ENCODE results near the gene MPIG6B.

Gene MPIG6B

DNA sequence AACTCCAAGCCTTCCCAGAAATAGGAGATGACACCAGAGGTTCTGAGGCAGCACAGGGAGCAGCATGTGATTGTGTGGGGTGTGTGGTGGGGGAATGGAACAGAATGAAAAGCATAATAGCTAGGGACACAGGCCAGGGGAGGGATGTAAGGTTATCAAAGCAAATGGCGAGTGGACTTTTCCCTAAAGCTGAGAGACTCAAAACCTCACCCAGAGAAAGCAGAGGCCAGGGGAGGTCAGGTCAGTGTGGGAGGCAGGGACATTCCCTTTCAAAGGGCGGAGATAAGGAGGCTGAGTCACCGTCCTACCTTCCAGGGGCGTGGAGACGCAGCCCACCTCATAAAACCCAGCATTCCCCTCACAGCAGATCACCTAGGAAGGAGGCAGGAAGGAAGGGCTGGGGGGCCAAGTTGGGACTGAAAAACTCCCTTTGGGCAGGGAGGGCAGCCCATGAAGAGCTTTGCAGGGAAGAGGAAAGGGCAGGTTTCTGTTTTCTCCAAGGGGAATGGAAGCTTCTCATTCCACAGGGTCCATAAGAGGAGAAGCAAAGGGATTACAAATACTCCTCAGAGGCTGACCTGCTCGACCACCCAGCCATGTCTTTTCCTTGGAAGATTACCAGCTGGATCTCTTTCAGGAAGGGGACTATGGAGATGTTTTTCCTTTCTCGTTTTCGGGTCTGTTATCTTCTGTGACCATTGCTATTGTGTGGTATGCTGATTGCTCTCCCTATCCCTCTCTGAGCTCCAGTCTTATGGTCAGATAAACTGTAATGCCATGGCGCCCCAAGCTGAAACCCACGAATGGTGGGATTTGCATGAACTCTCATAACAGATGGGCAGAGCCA is 32.7 kb upstream of the MPIG6B start:
- in situ Hi-C loops (cut with MboI; ENCODE audit: low pct_unique_long_range_greater_than_20kb, low sequenced_read_pairs, unreplicated experiment) = no loop called here
- no peak for DNase-seq (ENCODE audit: low spot score)
- TF ChIP-seq, protein P1, sequence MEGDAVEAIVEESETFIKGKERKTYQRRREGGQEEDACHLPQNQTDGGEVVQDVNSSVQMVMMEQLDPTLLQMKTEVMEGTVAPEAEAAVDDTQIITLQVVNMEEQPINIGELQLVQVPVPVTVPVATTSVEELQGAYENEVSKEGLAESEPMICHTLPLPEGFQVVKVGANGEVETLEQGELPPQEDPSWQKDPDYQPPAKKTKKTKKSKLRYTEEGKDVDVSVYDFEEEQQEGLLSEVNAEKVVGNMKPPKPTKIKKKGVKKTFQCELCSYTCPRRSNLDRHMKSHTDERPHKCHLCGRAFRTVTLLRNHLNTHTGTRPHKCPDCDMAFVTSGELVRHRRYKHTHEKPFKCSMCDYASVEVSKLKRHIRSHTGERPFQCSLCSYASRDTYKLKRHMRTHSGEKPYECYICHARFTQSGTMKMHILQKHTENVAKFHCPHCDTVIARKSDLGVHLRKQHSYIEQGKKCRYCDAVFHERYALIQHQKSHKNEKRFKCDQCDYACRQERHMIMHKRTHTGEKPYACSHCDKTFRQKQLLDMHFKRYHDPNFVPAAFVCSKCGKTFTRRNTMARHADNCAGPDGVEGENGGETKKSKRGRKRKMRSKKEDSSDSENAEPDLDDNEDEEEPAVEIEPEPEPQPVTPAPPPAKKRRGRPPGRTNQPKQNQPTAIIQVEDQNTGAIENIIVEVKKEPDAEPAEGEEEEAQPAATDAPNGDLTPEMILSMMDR (IDR thresholded peaks at IDR 0.05; ENCODE audit: extremely low read depth, insufficient read depth, missing control alignments) = no peak

DNA sequence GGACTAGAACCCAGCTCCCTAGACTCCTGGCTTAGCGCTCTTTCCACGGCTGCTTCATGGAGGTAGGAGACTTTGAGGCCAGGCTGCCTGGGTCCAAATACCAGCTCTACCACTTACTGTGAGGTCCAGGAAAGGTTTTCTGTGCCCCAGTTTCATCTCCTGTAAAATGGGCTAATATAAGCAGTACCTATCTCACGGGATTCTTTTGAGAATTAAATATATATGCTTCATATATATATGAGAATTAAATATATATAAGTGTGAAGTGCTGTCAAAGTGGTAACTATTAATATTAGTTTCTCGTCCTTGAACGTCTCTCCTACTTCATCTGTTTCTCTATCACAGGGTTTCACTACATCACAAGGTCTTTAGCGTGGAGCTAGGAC is 32.1 kb upstream of the MPIG6B start:
- in situ Hi-C loops (cut with MboI; ENCODE audit: low pct_unique_long_range_greater_than_20kb, low sequenced_read_pairs, unreplicated experiment) = no loop called here
- TF ChIP-seq, protein P1 (IDR thresholded peaks at IDR 0.05; ENCODE audit: extremely low read depth, insufficient read depth, missing control alignments) = no peak
- no peak for DNase-seq (ENCODE audit: low spot score)

DNA sequence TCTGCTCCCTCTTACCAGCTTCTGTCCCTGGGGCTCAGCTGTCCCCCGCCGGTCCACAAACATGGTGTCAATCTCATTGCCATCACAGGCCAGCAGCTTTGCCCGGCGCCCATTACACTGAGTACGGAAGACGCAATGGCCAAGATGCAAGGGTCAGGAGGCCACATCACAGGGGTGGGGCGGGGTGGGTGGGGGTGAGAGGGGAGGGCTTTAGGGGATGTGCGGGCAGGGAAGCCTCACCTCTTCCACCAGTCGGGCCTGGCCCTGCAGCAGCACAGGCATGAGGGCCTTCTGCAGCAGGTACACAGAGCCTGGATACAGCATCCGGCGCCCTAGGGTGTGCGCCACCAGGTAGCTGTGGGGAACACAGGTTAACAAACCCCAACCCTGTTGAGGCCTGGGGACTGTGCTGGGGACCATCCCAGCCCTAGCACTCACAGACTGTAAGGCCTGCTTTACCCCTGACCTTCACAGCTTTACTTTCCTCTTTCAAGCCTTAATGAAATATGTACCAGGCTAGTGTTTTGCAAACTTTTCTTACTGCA is 31.5 kb upstream of the MPIG6B start:
- in situ Hi-C loops (cut with MboI; ENCODE audit: low pct_unique_long_range_greater_than_20kb, low sequenced_read_pairs, unreplicated experiment) = no loop called here
- DNase-seq (ENCODE audit: low spot score) = no peak
- TF ChIP-seq, protein P1 (IDR thresholded peaks at IDR 0.05; ENCODE audit: extremely low read depth, insufficient read depth, missing control alignments) = no peak

DNA sequence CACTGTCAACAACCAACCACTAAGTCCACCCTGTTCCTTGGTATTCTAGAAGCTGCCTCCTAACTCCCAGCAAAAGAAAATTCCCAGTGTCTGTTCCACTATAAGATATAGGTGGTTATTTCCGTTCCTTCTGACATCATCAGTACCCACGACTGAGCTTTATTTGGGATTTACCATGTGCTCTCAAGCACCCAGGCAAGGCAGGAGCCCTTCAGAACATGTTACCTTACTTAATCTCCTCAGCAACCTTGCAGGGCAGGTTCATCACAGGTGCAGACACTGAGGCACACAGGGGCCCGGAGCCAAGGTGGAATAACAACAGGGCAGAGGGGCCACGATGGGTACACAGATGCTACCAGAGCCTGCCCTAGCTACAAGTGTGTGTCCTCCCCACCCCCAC is 30.8 kb upstream of the MPIG6B start:
- TF ChIP-seq, protein P1 (IDR thresholded peaks at IDR 0.05; ENCODE audit: extremely low read depth, insufficient read depth, missing control alignments) = no peak
- in situ Hi-C loops (cut with MboI; ENCODE audit: low pct_unique_long_range_greater_than_20kb, low sequenced_read_pairs, unreplicated experiment) = no loop called here
- DNase-seq (ENCODE audit: low spot score) = no peak

DNA sequence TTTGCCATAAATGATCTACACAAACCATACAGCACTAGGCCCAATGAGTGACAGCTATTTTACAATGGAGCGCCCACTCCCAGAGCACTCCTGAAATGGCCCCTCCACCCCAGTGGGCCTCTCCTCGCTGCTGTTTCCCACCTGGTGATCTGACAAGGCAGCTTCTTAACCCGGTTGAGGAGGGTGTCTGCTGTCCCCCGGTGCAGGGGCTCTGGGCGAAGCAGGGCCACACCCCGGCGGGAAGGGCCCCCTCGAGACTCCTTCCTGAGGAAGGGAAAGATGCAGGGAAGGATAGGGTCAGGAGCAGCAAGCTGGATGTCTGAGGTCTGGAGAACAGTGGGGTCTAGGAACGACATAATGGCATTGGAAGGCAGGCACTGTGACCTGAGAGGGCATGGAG is 30.3 kb upstream of the MPIG6B start:
- TF ChIP-seq, protein P1 (IDR thresholded peaks at IDR 0.05; ENCODE audit: extremely low read depth, insufficient read depth, missing control alignments) = no peak
- in situ Hi-C loops (cut with MboI; ENCODE audit: low pct_unique_long_range_greater_than_20kb, low sequenced_read_pairs, unreplicated experiment) = no loop called here
- DNase-seq (ENCODE audit: low spot score) = no peak

DNA sequence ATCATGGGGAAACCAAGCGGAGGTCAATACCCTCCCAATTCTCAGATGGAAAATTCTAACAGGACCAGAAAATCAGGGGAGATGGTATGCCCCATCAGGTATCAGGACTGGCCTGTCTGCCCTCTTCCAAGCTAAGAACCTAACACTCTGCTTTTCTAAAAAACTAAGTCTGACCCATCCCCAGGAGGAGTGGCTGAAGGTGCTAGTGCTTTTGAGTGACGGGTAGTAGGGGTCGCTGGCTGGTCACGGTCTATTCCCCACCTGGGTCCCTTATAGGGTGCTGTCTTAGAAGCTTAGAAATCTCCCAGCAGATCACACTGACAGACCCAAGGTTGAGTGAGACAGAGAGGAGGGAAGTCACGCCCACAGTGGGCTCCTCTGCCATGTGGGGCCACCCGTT is 29.6 kb upstream of the MPIG6B start:
- in situ Hi-C loops (cut with MboI; ENCODE audit: low pct_unique_long_range_greater_than_20kb, low sequenced_read_pairs, unreplicated experiment) = no loop called here
- DNase-seq (ENCODE audit: low spot score) = no peak
- TF ChIP-seq, protein P1 (IDR thresholded peaks at IDR 0.05; ENCODE audit: extremely low read depth, insufficient read depth, missing control alignments) = no peak

Measured in GM13977 (cell line).